ENCODE data around the gene OLIG1.

The OLIG1 gene

GRCh38 chr21:33041981-33042380 is 28.0 kb upstream of the OLIG1 start:
- H3K9ac ChIP-seq (ENCODE audit: low read depth in 1 of 2, low read length in 2 of 2): no peak overlapping the region
- H3K9me3 ChIP-seq (ENCODE audit: control insufficient read depth in 1 of 2, low read length in 2 of 2): no peaks in the 10 kb centered on the region
- no peak overlapping the region for H3K27ac ChIP-seq (ENCODE audit: low read depth, low read length)
- peaks cover 11 to 27% of the 10 kb centered on the region in 2 donors for H3K27me3 ChIP-seq (ENCODE audit: control insufficient read depth in 1 of 2, insufficient read depth in 2 of 2, low read length in 2 of 2)
- no peaks in the 10 kb centered on the region for H3K36me3 ChIP-seq (ENCODE audit: control insufficient read depth in 1 of 2, insufficient read depth in 2 of 2, low read length in 2 of 2)
- H3K4me1 ChIP-seq (ENCODE audit: control insufficient read depth in 1 of 2, insufficient read depth in 2 of 2, low read length in 2 of 2): no peaks in the 10 kb centered on the region
- H3K4me3 ChIP-seq (ENCODE audit: low read depth in 1 of 2, low read length in 2 of 2): no peak overlapping the region

GRCh38 chr21:33042812-33043211 is 27.1 kb upstream of the OLIG1 start:
- no peak overlapping the region for H3K9ac ChIP-seq (ENCODE audit: low read depth in 1 of 2, low read length in 2 of 2)
- H3K4me3 ChIP-seq (ENCODE audit: low read depth in 1 of 2, low read length in 2 of 2): no peak overlapping the region
- H3K27me3 ChIP-seq (ENCODE audit: control insufficient read depth in 1 of 2, insufficient read depth in 2 of 2, low read length in 2 of 2): peaks cover 14 to 24% of the 10 kb centered on the region in 2 donors
- no peak overlapping the region for H3K27ac ChIP-seq (ENCODE audit: low read depth, low read length)
- H3K4me1 ChIP-seq (ENCODE audit: control insufficient read depth in 1 of 2, insufficient read depth in 2 of 2, low read length in 2 of 2): no peaks in the 10 kb centered on the region
- H3K9me3 ChIP-seq (ENCODE audit: control insufficient read depth in 1 of 2, low read length in 2 of 2): no peaks in the 10 kb centered on the region
- H3K36me3 ChIP-seq (ENCODE audit: control insufficient read depth in 1 of 2, insufficient read depth in 2 of 2, low read length in 2 of 2): no peaks in the 10 kb centered on the region

- Histone ChIP-seq H3K9ac (ENCODE audit: low read depth in 1 of 2, low read length in 2 of 2) (no peak overlapping the region), H3K36me3 (ENCODE audit: control insufficient read depth in 1 of 2, insufficient read depth in 2 of 2, low read length in 2 of 2) (no peaks in the 10 kb centered on the region), H3K9me3 (ENCODE audit: control insufficient read depth in 1 of 2, low read length in 2 of 2) (no peaks in the 10 kb centered on the region), H3K4me1 (ENCODE audit: control insufficient read depth in 1 of 2, insufficient read depth in 2 of 2, low read length in 2 of 2) (no peaks in the 10 kb centered on the region), H3K27me3 (ENCODE audit: control insufficient read depth in 1 of 2, insufficient read depth in 2 of 2, low read length in 2 of 2) (peaks cover 4 to 18% of the 10 kb centered on the region in 2 donors), H3K4me3 (ENCODE audit: low read depth in 1 of 2, low read length in 2 of 2) (no peak overlapping the region), H3K27ac (ENCODE audit: low read depth, low read length) (no peak overlapping the region)
Observed at GRCh38 chr21:33046455-33046854, 23.5 kb upstream of the OLIG1 start.

GRCh38 chr21:33047231-33047630 is 22.7 kb upstream of the OLIG1 start:
- Histone ChIP-seq H3K9ac (ENCODE audit: low read depth in 1 of 2, low read length in 2 of 2) (no peak overlapping the region), H3K27me3 (ENCODE audit: control insufficient read depth in 1 of 2, insufficient read depth in 2 of 2, low read length in 2 of 2) (peaks cover 3 to 15% of the 10 kb centered on the region in 2 donors), H3K9me3 (ENCODE audit: control insufficient read depth in 1 of 2, low read length in 2 of 2) (no peaks in the 10 kb centered on the region), H3K4me3 (ENCODE audit: low read depth in 1 of 2, low read length in 2 of 2) (no peak overlapping the region), H3K36me3 (ENCODE audit: control insufficient read depth in 1 of 2, insufficient read depth in 2 of 2, low read length in 2 of 2) (no peaks in the 10 kb centered on the region), H3K27ac (ENCODE audit: low read depth, low read length) (no peak overlapping the region), H3K4me1 (ENCODE audit: control insufficient read depth in 1 of 2, insufficient read depth in 2 of 2, low read length in 2 of 2) (no peaks in the 10 kb centered on the region)

GRCh38 chr21:33051925-33052324 is 18.0 kb upstream of the OLIG1 start:
- H3K27ac ChIP-seq (ENCODE audit: low read depth, low read length): no peak overlapping the region
- H3K9me3 ChIP-seq (ENCODE audit: control insufficient read depth in 1 of 2, low read length in 2 of 2): no peaks in the 10 kb centered on the region
- H3K27me3 ChIP-seq (ENCODE audit: control insufficient read depth in 1 of 2, insufficient read depth in 2 of 2, low read length in 2 of 2): peaks cover 0 to 3% of the 10 kb centered on the region in 2 donors
- no peak overlapping the region for H3K9ac ChIP-seq (ENCODE audit: low read depth in 1 of 2, low read length in 2 of 2)
- H3K36me3 ChIP-seq (ENCODE audit: control insufficient read depth in 1 of 2, insufficient read depth in 2 of 2, low read length in 2 of 2): no peaks in the 10 kb centered on the region
- no peaks in the 10 kb centered on the region for H3K4me1 ChIP-seq (ENCODE audit: control insufficient read depth in 1 of 2, insufficient read depth in 2 of 2, low read length in 2 of 2)
- no peak overlapping the region for H3K4me3 ChIP-seq (ENCODE audit: low read depth in 1 of 2, low read length in 2 of 2)

GRCh38 chr21:33053951-33054350 is 16.0 kb upstream of the OLIG1 start:
- Histone ChIP-seq H3K27ac (ENCODE audit: low read depth, low read length) (no peak overlapping the region), H3K27me3 (ENCODE audit: control insufficient read depth in 1 of 2, insufficient read depth in 2 of 2, low read length in 2 of 2) (no peaks in the 10 kb centered on the region), H3K9me3 (ENCODE audit: control insufficient read depth in 1 of 2, low read length in 2 of 2) (no peaks in the 10 kb centered on the region), H3K9ac (ENCODE audit: low read depth in 1 of 2, low read length in 2 of 2) (no peak overlapping the region), H3K4me3 (ENCODE audit: low read depth in 1 of 2, low read length in 2 of 2) (no peak overlapping the region), H3K4me1 (ENCODE audit: control insufficient read depth in 1 of 2, insufficient read depth in 2 of 2, low read length in 2 of 2) (no peaks in the 10 kb centered on the region), H3K36me3 (ENCODE audit: control insufficient read depth in 1 of 2, insufficient read depth in 2 of 2, low read length in 2 of 2) (no peaks in the 10 kb centered on the region)

- Histone ChIP-seq H3K27ac (ENCODE audit: low read depth, low read length) (no peak overlapping the region), H3K27me3 (ENCODE audit: control insufficient read depth in 1 of 2, insufficient read depth in 2 of 2, low read length in 2 of 2) (peaks cover 5 to 6% of the 10 kb centered on the region in 2 donors), H3K9ac (ENCODE audit: low read depth in 1 of 2, low read length in 2 of 2) (no peak overlapping the region)
Observed at GRCh38 chr21:33055991-33056390, 13.9 kb upstream of the OLIG1 start.

GRCh38 chr21:33057385-33057940 is 12.5 kb upstream of the OLIG1 start:
- Histone ChIP-seq H3K36me3 (ENCODE audit: control insufficient read depth in 1 of 2, insufficient read depth in 2 of 2, low read length in 2 of 2) (no peaks in the 10 kb centered on the region), H3K27ac (ENCODE audit: low read depth, low read length) (no peak overlapping the region), H3K9ac (ENCODE audit: low read depth in 1 of 2, low read length in 2 of 2) (no peak overlapping the region), H3K4me3 (ENCODE audit: low read depth in 1 of 2, low read length in 2 of 2) (no peak overlapping the region), H3K27me3 (ENCODE audit: control insufficient read depth in 1 of 2, insufficient read depth in 2 of 2, low read length in 2 of 2) (peaks cover 7 to 8% of the 10 kb centered on the region in 2 donors), H3K9me3 (ENCODE audit: control insufficient read depth in 1 of 2, low read length in 2 of 2) (no peaks in the 10 kb centered on the region), H3K4me1 (ENCODE audit: control insufficient read depth in 1 of 2, insufficient read depth in 2 of 2, low read length in 2 of 2) (no peaks in the 10 kb centered on the region)

More at GRCh38 chr21:33055991-33056390, 13.9 kb upstream of the OLIG1 start:
- H3K9me3 ChIP-seq (ENCODE audit: control insufficient read depth in 1 of 2, low read length in 2 of 2): no peaks in the 10 kb centered on the region
- H3K4me1 ChIP-seq (ENCODE audit: control insufficient read depth in 1 of 2, insufficient read depth in 2 of 2, low read length in 2 of 2): no peaks in the 10 kb centered on the region
- no peak overlapping the region for H3K4me3 ChIP-seq (ENCODE audit: low read depth in 1 of 2, low read length in 2 of 2)
- no peaks in the 10 kb centered on the region for H3K36me3 ChIP-seq (ENCODE audit: control insufficient read depth in 1 of 2, insufficient read depth in 2 of 2, low read length in 2 of 2)

GRCh38 chr21:33058527-33058926 is 11.4 kb upstream of the OLIG1 start:
- Histone ChIP-seq H3K4me3 (ENCODE audit: low read depth in 1 of 2, low read length in 2 of 2) (no peak overlapping the region), H3K36me3 (ENCODE audit: control insufficient read depth in 1 of 2, insufficient read depth in 2 of 2, low read length in 2 of 2) (no peaks in the 10 kb centered on the region), H3K27me3 (ENCODE audit: control insufficient read depth in 1 of 2, insufficient read depth in 2 of 2, low read length in 2 of 2) (peaks cover 10 to 12% of the 10 kb centered on the region in 2 donors), H3K27ac (ENCODE audit: low read depth, low read length) (no peak overlapping the region), H3K9me3 (ENCODE audit: control insufficient read depth in 1 of 2, low read length in 2 of 2) (no peaks in the 10 kb centered on the region), H3K9ac (ENCODE audit: low read depth in 1 of 2, low read length in 2 of 2) (no peak overlapping the region), H3K4me1 (ENCODE audit: control insufficient read depth in 1 of 2, insufficient read depth in 2 of 2, low read length in 2 of 2) (no peaks in the 10 kb centered on the region)

- no peaks in the 10 kb centered on the region for H3K9me3 ChIP-seq (ENCODE audit: control insufficient read depth in 1 of 2, low read length in 2 of 2)
- H3K27ac ChIP-seq (ENCODE audit: low read depth, low read length): no peak overlapping the region
- H3K36me3 ChIP-seq (ENCODE audit: control insufficient read depth in 1 of 2, insufficient read depth in 2 of 2, low read length in 2 of 2): no peaks in the 10 kb centered on the region
- no peaks in the 10 kb centered on the region for H3K4me1 ChIP-seq (ENCODE audit: control insufficient read depth in 1 of 2, insufficient read depth in 2 of 2, low read length in 2 of 2)
- H3K9ac ChIP-seq (ENCODE audit: low read depth in 1 of 2, low read length in 2 of 2): no peak overlapping the region
- peaks cover 14 to 16% of the 10 kb centered on the region in 2 donors for H3K27me3 ChIP-seq (ENCODE audit: control insufficient read depth in 1 of 2, insufficient read depth in 2 of 2, low read length in 2 of 2)
- H3K4me3 ChIP-seq (ENCODE audit: low read depth in 1 of 2, low read length in 2 of 2): no peak overlapping the region
Observed at GRCh38 chr21:33058957-33059356, 11.0 kb upstream of the OLIG1 start.
